ENCODE measurements around the gene PAPPA. TPM values are rescaled to one million over a fixed set of nuclear protein-coding genes. Genes with fewer than 3 reads are reported as not detected.

The PAPPA gene
- total RNA-seq, 1 experiment from 2014 or later = 0.05 TPM

GRCh38 chr9:116323571-116323970 is 170.0 kb downstream of the PAPPA start:
- POLR2A ChIA-PET = no interaction called here
- CTCF ChIA-PET = no interaction called here
- TF ChIP-seq EGR1 (IDR thresholded peaks at IDR 0.05; ENCODE audit: low read depth) (no peak), EZH2phosphoT487 (IDR thresholded peaks at IDR 0.05; ENCODE audit: borderline replicate concordance) (no peak), ELF1 (IDR thresholded peaks at IDR 0.05; ENCODE audit: borderline replicate concordance, low read depth) (no peak), ZNF274 (IDR thresholded peaks at IDR 0.05; ENCODE audit: low read depth, low read length) (no peak), MAX (IDR thresholded peaks at IDR 0.05) (no peak), EZH2 (IDR thresholded peaks at IDR 0.05) (no peak), JUND (IDR thresholded peaks at IDR 0.05) (no peak), SIN3A (IDR thresholded peaks at IDR 0.05; ENCODE audit: low read depth) (no peak), SP1 (IDR thresholded peaks at IDR 0.05; ENCODE audit: low read depth) (no peak)
- TF ChIP-seq, protein P1, sequence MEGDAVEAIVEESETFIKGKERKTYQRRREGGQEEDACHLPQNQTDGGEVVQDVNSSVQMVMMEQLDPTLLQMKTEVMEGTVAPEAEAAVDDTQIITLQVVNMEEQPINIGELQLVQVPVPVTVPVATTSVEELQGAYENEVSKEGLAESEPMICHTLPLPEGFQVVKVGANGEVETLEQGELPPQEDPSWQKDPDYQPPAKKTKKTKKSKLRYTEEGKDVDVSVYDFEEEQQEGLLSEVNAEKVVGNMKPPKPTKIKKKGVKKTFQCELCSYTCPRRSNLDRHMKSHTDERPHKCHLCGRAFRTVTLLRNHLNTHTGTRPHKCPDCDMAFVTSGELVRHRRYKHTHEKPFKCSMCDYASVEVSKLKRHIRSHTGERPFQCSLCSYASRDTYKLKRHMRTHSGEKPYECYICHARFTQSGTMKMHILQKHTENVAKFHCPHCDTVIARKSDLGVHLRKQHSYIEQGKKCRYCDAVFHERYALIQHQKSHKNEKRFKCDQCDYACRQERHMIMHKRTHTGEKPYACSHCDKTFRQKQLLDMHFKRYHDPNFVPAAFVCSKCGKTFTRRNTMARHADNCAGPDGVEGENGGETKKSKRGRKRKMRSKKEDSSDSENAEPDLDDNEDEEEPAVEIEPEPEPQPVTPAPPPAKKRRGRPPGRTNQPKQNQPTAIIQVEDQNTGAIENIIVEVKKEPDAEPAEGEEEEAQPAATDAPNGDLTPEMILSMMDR (IDR thresholded peaks at IDR 0.05 in 2 of 3, conservative IDR thresholded peaks at IDR 0.05 in 1 of 3; ENCODE audit: borderline replicate concordance in 1 of 3, insufficient read depth in 1 of 3, low read depth in 2 of 3, low read length in 2 of 3) = no peak
- Histone ChIP-seq H3K4me2 (ENCODE audit: low read length) (no peak overlapping the region), H3K27me3 (ENCODE audit: insufficient read depth, low read length) (peaks cover 48% of the 10 kb centered on the region), H3K9me2 (ENCODE audit: insufficient read depth) (no peaks in the 10 kb centered on the region), H3K27ac (ENCODE audit: low read depth, low read length) (no peak overlapping the region), H2AFZ (ENCODE audit: low read depth, low read length, poor library complexity, severe bottlenecking) (no peak overlapping the region), H3K9ac (ENCODE audit: low read length) (no peak overlapping the region), H3K4me3 (replicated peaks in 1 of 2; ENCODE audit: low read depth in 1 of 2, low read length in 2 of 2) (no peak overlapping the region), H3K9me3 (ENCODE audit: control insufficient read depth in 1 of 2, insufficient read depth in 1 of 2, low read depth in 1 of 2, low read length in 2 of 2) (no peaks in the 10 kb centered on the region), H4K20me1 (ENCODE audit: insufficient read depth) (no peaks in the 10 kb centered on the region), H3K36me3 (ENCODE audit: control insufficient read depth in 1 of 2, insufficient read depth in 2 of 2, low read length in 2 of 2) (no peaks in the 10 kb centered on the region), H3K4me1 (ENCODE audit: control insufficient read depth in 1 of 2, insufficient read depth in 2 of 2, low read length in 2 of 2) (no peaks in the 10 kb centered on the region), H3K79me2 (ENCODE audit: insufficient read depth, low read length) (no peaks in the 10 kb centered on the region)
- no TSS peak for BruUV-seq (replicated peaks)
- no peak for DNase-seq (ENCODE audit: low read depth, low spot score)
- intact Hi-C loops (cut with micrococcal nuclease) = no loop called here
- no peak for ATAC-seq
- RAD21 ChIA-PET (ENCODE audit: low non-redundant PET in 1 of 2, low total read pairs in 2 of 2, uncharacterized antibody in 2 of 2, unreplicated experiment in 2 of 2) = no interaction called here

DNA sequence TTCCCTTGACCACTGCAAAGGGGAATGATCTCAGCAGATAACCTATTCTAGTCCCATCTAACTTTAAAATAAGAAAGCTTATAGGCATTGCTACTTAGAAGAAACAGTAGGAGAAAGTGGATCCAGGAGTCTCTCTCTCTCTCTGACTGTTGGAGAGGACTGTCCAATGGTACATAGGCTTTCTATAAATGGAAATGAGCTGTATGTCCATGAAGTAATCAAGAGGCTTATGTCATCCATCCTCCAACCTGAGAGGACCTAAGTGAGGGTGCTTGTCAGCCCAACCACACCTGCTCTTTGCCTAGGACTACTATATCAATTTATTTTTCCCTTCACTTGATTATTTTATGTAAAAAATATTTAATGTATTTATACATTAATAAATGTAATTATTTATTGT is 172.3 kb downstream of the PAPPA start:
- Histone ChIP-seq H3K36me3 (ENCODE audit: control insufficient read depth in 1 of 2, insufficient read depth in 2 of 2, low read length in 2 of 2) (no peaks in the 10 kb centered on the region), H3K4me1 (ENCODE audit: control insufficient read depth in 1 of 2, insufficient read depth in 2 of 2, low read length in 2 of 2) (no peaks in the 10 kb centered on the region), H3K9ac (ENCODE audit: low read length) (no peak overlapping the region), H3K9me3 (ENCODE audit: control insufficient read depth in 1 of 2, insufficient read depth in 1 of 2, low read depth in 1 of 2, low read length in 2 of 2) (no peaks in the 10 kb centered on the region), H3K27me3 (ENCODE audit: insufficient read depth, low read length) (peaks cover 62% of the 10 kb centered on the region), H3K9me2 (ENCODE audit: insufficient read depth) (no peaks in the 10 kb centered on the region), H3K4me2 (ENCODE audit: low read length) (no peak overlapping the region), H4K20me1 (ENCODE audit: insufficient read depth) (no peaks in the 10 kb centered on the region), H2AFZ (ENCODE audit: low read depth, low read length, poor library complexity, severe bottlenecking) (no peak overlapping the region), H3K79me2 (ENCODE audit: insufficient read depth, low read length) (no peaks in the 10 kb centered on the region), H3K27ac (ENCODE audit: low read depth, low read length) (no peak overlapping the region), H3K4me3 (replicated peaks in 1 of 2; ENCODE audit: low read depth in 1 of 2, low read length in 2 of 2) (no peak overlapping the region)
- ChIA-PET POLR2A (no interaction called here), CTCF (no interaction called here), RAD21 (ENCODE audit: low non-redundant PET in 1 of 2, low total read pairs in 2 of 2, uncharacterized antibody in 2 of 2, unreplicated experiment in 2 of 2) (no interaction called here)
- intact Hi-C loops (cut with micrococcal nuclease) = no loop called here
- ATAC-seq = no peak
- no peak for DNase-seq (ENCODE audit: low read depth, low spot score)
- TF ChIP-seq EGR1 (IDR thresholded peaks at IDR 0.05; ENCODE audit: low read depth) (no peak), REST (IDR thresholded peaks at IDR 0.05; ENCODE audit: low read depth) (no peak)
- BruUV-seq (replicated peaks) = no TSS peak
